Measurements from ENCODE around the gene BLACAT1. TPM values are rescaled to one million over a fixed set of nuclear protein-coding genes. Genes with fewer than 3 reads are reported as not detected.
A peak's percentile ranks its signal among the peaks of the same experiment; 100 is the strongest.

Gene BLACAT1
- total RNA-seq, 1 experiment from 2014 or later, result 9.8 TPM

DNA sequence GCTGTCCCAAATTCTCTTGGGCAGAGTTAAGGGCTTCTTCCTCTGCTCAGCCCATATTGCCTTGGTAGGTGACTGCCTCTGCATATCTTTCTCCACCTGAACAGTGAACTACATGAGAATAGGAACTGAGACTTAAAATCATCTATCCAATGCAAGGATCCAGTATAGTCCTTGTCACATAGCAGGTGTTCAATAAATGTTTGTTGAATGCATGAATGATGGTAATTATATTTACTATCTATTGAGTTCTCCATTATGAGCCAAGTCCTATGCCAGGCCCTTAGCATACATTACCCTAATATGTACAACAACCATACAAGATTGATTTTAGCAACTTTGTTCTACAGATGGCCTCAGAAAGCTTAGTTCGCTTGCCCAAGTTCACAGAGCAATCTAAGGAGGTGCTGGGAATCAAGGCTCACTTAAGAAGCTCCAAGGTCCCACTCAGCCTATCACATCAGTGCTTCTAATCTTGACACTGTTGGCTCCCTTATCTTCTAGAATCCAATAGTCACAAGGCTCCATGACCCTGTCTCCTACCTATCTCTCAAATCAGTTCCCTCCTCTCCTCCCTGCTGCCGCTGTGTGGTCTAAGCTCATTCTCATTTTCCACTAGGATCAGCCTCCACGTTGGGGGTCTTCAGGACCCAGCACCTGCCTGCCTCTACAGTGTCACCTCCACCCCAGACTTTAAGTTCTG lies 46.4 kb upstream of the BLACAT1 start:
- H3K4me1 Mint-ChIP-seq, result peaks cover 50% of the 10 kb centered on the region
- no peak overlapping the region for H3K27ac Mint-ChIP-seq
- no peak overlapping the region for H3K4me3 Mint-ChIP-seq
- no peak for TF ChIP-seq ETV6 (CRISPR knock-in tag; IDR thresholded peaks at IDR 0.05)
- no peak for TF ChIP-seq IRF2 (CRISPR knock-in tag; IDR thresholded peaks at IDR 0.05; ENCODE audit: borderline replicate concordance, low read depth)
- peaks cover 8% of the 10 kb centered on the region for H3K9me3 Mint-ChIP-seq
- DNase-seq (ENCODE audit: low spot score) (no peak), ATAC-seq (no peak)
- CTCF ChIA-PET, result interaction anchor here (0.9 to 24.0 kb wide), 6 partner anchors 14 to 148 kb away, joined by 3 to 613 read pairs (median 4); no protein-coding TSS in a partner anchor
- H3K27me3 Mint-ChIP-seq (ENCODE audit: low read depth), result peaks cover 9% of the 10 kb centered on the region
- peaks cover 4% of the 10 kb centered on the region; the same call in 1 of the 2 replicates for H3K36me3 Mint-ChIP-seq
- POLR2A ChIA-PET, result interaction anchor here (1.3 kb wide), 1 partner anchor 130 kb away, joined by 3 read pairs; the partner anchor contains the start of gene ELK4

DNA sequence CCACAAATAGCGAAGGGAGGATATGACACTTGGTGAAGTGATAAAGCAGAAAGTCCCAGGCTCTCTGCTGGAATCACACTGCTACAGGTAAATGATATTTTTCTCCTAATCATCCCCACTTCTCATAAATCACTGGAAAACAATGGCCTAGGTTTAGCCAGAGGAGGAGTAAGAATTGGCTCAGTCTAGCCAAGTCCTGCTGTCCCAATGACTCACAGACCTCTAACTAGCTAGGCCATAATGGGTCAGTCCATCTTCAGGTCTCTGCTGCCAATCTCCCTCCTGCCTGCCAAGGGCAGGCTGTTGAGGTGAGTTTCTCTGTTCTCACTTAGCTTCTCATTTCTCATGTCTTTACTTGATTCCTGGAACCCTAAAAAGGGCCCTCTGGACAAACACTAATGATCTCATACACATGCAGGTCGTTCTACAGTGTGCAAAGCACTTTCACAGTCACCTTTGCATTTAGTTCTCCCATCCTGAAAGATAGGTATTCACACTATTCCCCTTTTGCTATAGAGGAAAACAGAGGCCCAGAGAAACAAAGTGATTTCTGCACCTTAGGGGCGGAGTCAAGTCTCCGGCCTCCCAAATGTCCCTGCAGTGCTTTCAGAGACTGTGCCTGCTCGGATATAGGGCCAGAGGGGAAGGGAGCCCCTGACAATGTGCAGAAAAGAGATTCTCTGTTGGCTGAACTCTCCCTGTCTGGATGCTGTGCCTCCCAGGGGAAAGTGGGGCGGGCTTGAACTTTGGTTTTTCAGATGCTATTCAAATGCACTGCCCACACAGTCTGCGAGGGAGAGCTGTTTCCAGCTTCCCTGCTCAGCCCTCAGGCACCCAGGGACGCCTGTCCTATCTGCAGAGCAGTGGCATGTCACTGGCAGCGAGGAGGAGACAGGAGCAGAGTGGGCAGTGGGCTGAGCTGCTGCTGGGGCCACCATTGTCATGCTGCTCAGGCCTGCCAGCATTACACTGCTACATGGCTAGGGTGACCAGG lies 44.7 kb upstream of the BLACAT1 start:
- ChIA-PET CTCF (interaction anchor here (0.8 to 24.0 kb wide), 6 partner anchors 10 to 227 kb away, joined by 3 to 613 read pairs (median 6); no protein-coding TSS in a partner anchor), POLR2A (interaction anchor here (1.3 kb wide), 1 partner anchor 131 kb away, joined by 3 read pairs; the partner anchor contains the start of gene ELK4)
- Mint-ChIP-seq H3K36me3 (no peaks in the 10 kb centered on the region), H3K4me1 (peaks cover 44% of the 10 kb centered on the region), H3K27me3 (ENCODE audit: low read depth) (peaks cover 12% of the 10 kb centered on the region), H3K27ac (no peak overlapping the region), H3K9me3 (peaks cover 8% of the 10 kb centered on the region), H3K4me3 (no peak overlapping the region)
- ATAC-seq (peak; percentile 2; the same call in 1 of the 2 replicates), DNase-seq (ENCODE audit: low spot score) (no peak)
- no peak for TF ChIP-seq ZNF416 (CRISPR knock-in tag; IDR thresholded peaks at IDR 0.05)
- no peak for TF ChIP-seq TP53 (CRISPR knock-in tag; IDR thresholded peaks at IDR 0.05)
- TF ChIP-seq, protein P1, sequence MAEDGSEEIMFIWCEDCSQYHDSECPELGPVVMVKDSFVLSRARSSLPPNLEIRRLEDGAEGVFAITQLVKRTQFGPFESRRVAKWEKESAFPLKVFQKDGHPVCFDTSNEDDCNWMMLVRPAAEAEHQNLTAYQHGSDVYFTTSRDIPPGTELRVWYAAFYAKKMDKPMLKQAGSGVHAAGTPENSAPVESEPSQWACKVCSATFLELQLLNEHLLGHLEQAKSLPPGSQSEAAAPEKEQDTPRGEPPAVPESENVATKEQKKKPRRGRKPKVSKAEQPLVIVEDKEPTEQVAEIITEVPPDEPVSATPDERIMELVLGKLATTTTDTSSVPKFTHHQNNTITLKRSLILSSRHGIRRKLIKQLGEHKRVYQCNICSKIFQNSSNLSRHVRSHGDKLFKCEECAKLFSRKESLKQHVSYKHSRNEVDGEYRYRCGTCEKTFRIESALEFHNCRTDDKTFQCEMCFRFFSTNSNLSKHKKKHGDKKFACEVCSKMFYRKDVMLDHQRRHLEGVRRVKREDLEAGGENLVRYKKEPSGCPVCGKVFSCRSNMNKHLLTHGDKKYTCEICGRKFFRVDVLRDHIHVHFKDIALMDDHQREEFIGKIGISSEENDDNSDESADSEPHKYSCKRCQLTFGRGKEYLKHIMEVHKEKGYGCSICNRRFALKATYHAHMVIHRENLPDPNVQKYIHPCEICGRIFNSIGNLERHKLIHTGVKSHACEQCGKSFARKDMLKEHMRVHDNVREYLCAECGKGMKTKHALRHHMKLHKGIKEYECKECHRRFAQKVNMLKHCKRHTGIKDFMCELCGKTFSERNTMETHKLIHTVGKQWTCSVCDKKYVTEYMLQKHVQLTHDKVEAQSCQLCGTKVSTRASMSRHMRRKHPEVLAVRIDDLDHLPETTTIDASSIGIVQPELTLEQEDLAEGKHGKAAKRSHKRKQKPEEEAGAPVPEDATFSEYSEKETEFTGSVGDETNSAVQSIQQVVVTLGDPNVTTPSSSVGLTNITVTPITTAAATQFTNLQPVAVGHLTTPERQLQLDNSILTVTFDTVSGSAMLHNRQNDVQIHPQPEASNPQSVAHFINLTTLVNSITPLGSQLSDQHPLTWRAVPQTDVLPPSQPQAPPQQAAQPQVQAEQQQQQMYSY (CRISPR knock-in tag; IDR thresholded peaks at IDR 0.05), result no peak
- TF ChIP-seq, protein P2, sequence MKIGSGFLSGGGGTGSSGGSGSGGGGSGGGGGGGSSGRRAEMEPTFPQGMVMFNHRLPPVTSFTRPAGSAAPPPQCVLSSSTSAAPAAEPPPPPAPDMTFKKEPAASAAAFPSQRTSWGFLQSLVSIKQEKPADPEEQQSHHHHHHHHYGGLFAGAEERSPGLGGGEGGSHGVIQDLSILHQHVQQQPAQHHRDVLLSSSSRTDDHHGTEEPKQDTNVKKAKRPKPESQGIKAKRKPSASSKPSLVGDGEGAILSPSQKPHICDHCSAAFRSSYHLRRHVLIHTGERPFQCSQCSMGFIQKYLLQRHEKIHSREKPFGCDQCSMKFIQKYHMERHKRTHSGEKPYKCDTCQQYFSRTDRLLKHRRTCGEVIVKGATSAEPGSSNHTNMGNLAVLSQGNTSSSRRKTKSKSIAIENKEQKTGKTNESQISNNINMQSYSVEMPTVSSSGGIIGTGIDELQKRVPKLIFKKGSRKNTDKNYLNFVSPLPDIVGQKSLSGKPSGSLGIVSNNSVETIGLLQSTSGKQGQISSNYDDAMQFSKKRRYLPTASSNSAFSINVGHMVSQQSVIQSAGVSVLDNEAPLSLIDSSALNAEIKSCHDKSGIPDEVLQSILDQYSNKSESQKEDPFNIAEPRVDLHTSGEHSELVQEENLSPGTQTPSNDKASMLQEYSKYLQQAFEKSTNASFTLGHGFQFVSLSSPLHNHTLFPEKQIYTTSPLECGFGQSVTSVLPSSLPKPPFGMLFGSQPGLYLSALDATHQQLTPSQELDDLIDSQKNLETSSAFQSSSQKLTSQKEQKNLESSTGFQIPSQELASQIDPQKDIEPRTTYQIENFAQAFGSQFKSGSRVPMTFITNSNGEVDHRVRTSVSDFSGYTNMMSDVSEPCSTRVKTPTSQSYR (CRISPR knock-in tag; IDR thresholded peaks at IDR 0.05), result no peak
- TF ChIP-seq, protein P3, sequence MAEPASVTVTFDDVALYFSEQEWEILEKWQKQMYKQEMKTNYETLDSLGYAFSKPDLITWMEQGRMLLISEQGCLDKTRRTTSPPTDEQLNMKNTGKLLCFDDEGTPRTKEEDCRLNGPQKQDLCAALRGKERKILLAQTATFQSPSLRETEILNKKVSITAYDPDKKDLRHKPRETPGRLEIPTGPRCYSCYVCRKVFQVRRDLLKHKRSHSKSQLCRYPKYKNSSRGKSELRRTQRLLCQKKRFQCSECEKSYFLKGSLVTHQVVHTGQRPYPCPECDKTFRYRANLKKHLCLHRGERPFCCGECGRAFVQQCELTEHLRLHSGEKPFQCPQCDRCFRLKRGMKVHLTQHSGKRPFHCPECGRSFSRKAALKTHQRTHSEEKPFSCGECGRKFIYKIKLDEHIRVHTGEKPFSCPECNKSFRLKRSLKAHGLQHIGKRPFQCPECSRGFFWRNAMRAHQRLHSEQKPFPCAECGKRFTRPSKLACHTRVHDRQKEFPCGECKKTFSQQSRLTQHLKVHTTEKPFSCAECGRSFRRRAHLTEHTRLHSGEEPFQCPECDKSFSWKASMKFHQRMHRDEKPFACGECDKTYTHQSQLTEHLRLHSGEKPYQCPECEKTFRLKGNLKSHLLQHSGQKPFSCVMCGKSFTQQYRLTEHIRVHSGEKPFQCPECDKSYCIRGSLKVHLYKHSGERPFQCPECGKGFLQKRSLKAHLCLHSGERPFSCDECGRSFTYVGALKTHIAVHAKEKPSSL (CRISPR knock-in tag; conservative IDR thresholded peaks at IDR 0.05), result no peak
- TF ChIP-seq, protein P4, sequence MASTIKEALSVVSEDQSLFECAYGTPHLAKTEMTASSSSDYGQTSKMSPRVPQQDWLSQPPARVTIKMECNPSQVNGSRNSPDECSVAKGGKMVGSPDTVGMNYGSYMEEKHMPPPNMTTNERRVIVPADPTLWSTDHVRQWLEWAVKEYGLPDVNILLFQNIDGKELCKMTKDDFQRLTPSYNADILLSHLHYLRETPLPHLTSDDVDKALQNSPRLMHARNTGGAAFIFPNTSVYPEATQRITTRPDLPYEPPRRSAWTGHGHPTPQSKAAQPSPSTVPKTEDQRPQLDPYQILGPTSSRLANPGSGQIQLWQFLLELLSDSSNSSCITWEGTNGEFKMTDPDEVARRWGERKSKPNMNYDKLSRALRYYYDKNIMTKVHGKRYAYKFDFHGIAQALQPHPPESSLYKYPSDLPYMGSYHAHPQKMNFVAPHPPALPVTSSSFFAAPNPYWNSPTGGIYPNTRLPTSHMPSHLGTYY (CRISPR knock-in tag; IDR thresholded peaks at IDR 0.05), result no peak
- no peak for TF ChIP-seq MYBL2 (CRISPR knock-in tag; IDR thresholded peaks at IDR 0.05)
- TF ChIP-seq, protein P5, sequence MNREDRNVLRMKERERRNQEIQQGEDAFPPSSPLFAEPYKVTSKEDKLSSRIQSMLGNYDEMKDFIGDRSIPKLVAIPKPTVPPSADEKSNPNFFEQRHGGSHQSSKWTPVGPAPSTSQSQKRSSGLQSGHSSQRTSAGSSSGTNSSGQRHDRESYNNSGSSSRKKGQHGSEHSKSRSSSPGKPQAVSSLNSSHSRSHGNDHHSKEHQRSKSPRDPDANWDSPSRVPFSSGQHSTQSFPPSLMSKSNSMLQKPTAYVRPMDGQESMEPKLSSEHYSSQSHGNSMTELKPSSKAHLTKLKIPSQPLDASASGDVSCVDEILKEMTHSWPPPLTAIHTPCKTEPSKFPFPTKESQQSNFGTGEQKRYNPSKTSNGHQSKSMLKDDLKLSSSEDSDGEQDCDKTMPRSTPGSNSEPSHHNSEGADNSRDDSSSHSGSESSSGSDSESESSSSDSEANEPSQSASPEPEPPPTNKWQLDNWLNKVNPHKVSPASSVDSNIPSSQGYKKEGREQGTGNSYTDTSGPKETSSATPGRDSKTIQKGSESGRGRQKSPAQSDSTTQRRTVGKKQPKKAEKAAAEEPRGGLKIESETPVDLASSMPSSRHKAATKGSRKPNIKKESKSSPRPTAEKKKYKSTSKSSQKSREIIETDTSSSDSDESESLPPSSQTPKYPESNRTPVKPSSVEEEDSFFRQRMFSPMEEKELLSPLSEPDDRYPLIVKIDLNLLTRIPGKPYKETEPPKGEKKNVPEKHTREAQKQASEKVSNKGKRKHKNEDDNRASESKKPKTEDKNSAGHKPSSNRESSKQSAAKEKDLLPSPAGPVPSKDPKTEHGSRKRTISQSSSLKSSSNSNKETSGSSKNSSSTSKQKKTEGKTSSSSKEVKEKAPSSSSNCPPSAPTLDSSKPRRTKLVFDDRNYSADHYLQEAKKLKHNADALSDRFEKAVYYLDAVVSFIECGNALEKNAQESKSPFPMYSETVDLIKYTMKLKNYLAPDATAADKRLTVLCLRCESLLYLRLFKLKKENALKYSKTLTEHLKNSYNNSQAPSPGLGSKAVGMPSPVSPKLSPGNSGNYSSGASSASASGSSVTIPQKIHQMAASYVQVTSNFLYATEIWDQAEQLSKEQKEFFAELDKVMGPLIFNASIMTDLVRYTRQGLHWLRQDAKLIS (CRISPR knock-in tag; IDR thresholded peaks at IDR 0.05; ENCODE audit: borderline replicate concordance), result no peak
- no peak for TF ChIP-seq FOXP1 (CRISPR knock-in tag; IDR thresholded peaks at IDR 0.05; ENCODE audit: borderline replicate concordance)
- TF ChIP-seq, protein P6, sequence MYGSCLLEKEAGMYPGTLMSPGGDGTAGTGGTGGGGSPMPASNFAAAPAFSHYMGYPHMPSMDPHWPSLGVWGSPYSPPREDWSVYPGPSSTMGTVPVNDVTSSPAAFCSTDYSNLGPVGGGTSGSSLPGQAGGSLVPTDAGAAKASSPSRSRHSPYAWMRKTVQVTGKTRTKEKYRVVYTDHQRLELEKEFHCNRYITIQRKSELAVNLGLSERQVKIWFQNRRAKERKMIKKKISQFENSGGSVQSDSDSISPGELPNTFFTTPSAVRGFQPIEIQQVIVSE (CRISPR knock-in tag; IDR thresholded peaks at IDR 0.05; ENCODE audit: borderline replicate concordance), result no peak

Measured in WTC11 (cell line).